H1 (cell line): Measurements from ENCODE around the gene FMR1. TPM values are rescaled to one million over a fixed set of nuclear protein-coding genes. Genes with fewer than 3 reads are reported as not detected.

Experiments used
- JUND ChIP-seq: IDR thresholded peaks from 2 replicates; pipeline ENCODE4 v1.6.1; 2011; ENCODE audit warnings: mild to moderate bottlenecking, improper control_type of control experiment, low read length
- PHF8 ChIP-seq: fragments of 200-600 bp; sonication (generic); conservative IDR thresholded peaks from 2 replicates; pipeline ENCODE4 v1.7.1; 2012; ENCODE audit warnings: low read depth, mild to moderate bottlenecking, inconsistent platforms, low read length, moderate library complexity
- RXRA ChIP-seq: IDR thresholded peaks from 2 replicates; pipeline ENCODE4 v1.6.1; 2011; ENCODE audit warnings: low read depth, mild to moderate bottlenecking, low read length, moderate library complexity; ENCODE audit not compliant: insufficient read depth
- SAP30 ChIP-seq: fragments of 300-600 bp; sonication (generic); IDR thresholded peaks from 2 replicates; pipeline ENCODE4 v1.7.1; 2012; ENCODE audit warnings: low read length, moderate library complexity, mild to moderate bottlenecking, inconsistent platforms; ENCODE audit not compliant: insufficient read depth, insufficient replicate concordance
- SUZ12 ChIP-seq: fragments of 200-600 bp; sonication (generic); IDR thresholded peaks from 2 replicates; pipeline ENCODE4 v1.6.1; 2012; ENCODE audit warnings: mild to moderate bottlenecking, inconsistent platforms, low read length, moderate library complexity, mixed read lengths
- polyA plus RNA-seq, 7 experiments: library from polyadenylated mRNA; depleted of rRNA in 3 of 7; stranded (reverse) in 5 of 7; unstranded in 2 of 7; fragments of >200 nt in 5 of 7; fragments of 200-250 nt in 2 of 7; gene quantifications; 1 replicate in 5 of 7; 2 replicates in 1 of 7; 4 replicates in 1 of 7; pipeline versions ENCODE4 v1.2.1 to v1.2.3, GENCODE V29; 2011 to 2013; ENCODE audit warnings: missing spikeins in 2 of 7, mixed read lengths in 2 of 7
- total RNA-seq: library from RNA; stranded (reverse); fragmentation: NEBNext Ultra II Directional; extraction: Animal tissue kit (Norgen Biotek cat#: 25700); gene quantifications from 2 replicates; pipeline ENCODE4 v1.2.1, GENCODE V29; 2021
- TF ChIP-seq, protein P1 (sequence below): fragments of 300-600 bp; sonication (generic); IDR thresholded peaks from 2 replicates; pipeline ENCODE4 v1.7.1; 2012; ENCODE audit warnings: low read length, moderate library complexity, mild to moderate bottlenecking, inconsistent platforms; ENCODE audit not compliant: insufficient replicate concordance

Gene FMR1
- total and polyA plus RNA-seq, 2 of the 8 experiments (the other 6 are each of a cell fraction or from before 2014, with no cell fraction given) = 15.2 to 49.4 TPM

DNA sequence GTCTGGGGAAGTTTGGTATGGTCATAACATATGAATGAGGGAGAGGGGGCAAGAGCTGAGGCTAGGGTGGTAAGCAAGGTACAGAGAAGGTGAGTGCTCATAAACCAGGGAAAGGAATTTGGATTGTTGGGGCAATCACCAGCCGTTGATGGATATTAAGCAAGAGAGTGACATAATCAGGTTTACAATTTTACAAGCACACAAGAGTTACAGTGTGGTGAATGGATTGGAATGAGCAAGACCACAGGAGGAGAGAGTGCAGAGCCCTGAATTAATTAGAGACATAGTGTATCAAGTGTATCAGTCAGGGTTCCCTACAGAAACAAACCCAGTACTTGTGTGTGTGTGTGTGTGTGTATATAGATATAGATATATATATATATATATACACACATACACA is 50.8 kb downstream of the FMR1 start (continued):
- TF ChIP-seq, protein P1, sequence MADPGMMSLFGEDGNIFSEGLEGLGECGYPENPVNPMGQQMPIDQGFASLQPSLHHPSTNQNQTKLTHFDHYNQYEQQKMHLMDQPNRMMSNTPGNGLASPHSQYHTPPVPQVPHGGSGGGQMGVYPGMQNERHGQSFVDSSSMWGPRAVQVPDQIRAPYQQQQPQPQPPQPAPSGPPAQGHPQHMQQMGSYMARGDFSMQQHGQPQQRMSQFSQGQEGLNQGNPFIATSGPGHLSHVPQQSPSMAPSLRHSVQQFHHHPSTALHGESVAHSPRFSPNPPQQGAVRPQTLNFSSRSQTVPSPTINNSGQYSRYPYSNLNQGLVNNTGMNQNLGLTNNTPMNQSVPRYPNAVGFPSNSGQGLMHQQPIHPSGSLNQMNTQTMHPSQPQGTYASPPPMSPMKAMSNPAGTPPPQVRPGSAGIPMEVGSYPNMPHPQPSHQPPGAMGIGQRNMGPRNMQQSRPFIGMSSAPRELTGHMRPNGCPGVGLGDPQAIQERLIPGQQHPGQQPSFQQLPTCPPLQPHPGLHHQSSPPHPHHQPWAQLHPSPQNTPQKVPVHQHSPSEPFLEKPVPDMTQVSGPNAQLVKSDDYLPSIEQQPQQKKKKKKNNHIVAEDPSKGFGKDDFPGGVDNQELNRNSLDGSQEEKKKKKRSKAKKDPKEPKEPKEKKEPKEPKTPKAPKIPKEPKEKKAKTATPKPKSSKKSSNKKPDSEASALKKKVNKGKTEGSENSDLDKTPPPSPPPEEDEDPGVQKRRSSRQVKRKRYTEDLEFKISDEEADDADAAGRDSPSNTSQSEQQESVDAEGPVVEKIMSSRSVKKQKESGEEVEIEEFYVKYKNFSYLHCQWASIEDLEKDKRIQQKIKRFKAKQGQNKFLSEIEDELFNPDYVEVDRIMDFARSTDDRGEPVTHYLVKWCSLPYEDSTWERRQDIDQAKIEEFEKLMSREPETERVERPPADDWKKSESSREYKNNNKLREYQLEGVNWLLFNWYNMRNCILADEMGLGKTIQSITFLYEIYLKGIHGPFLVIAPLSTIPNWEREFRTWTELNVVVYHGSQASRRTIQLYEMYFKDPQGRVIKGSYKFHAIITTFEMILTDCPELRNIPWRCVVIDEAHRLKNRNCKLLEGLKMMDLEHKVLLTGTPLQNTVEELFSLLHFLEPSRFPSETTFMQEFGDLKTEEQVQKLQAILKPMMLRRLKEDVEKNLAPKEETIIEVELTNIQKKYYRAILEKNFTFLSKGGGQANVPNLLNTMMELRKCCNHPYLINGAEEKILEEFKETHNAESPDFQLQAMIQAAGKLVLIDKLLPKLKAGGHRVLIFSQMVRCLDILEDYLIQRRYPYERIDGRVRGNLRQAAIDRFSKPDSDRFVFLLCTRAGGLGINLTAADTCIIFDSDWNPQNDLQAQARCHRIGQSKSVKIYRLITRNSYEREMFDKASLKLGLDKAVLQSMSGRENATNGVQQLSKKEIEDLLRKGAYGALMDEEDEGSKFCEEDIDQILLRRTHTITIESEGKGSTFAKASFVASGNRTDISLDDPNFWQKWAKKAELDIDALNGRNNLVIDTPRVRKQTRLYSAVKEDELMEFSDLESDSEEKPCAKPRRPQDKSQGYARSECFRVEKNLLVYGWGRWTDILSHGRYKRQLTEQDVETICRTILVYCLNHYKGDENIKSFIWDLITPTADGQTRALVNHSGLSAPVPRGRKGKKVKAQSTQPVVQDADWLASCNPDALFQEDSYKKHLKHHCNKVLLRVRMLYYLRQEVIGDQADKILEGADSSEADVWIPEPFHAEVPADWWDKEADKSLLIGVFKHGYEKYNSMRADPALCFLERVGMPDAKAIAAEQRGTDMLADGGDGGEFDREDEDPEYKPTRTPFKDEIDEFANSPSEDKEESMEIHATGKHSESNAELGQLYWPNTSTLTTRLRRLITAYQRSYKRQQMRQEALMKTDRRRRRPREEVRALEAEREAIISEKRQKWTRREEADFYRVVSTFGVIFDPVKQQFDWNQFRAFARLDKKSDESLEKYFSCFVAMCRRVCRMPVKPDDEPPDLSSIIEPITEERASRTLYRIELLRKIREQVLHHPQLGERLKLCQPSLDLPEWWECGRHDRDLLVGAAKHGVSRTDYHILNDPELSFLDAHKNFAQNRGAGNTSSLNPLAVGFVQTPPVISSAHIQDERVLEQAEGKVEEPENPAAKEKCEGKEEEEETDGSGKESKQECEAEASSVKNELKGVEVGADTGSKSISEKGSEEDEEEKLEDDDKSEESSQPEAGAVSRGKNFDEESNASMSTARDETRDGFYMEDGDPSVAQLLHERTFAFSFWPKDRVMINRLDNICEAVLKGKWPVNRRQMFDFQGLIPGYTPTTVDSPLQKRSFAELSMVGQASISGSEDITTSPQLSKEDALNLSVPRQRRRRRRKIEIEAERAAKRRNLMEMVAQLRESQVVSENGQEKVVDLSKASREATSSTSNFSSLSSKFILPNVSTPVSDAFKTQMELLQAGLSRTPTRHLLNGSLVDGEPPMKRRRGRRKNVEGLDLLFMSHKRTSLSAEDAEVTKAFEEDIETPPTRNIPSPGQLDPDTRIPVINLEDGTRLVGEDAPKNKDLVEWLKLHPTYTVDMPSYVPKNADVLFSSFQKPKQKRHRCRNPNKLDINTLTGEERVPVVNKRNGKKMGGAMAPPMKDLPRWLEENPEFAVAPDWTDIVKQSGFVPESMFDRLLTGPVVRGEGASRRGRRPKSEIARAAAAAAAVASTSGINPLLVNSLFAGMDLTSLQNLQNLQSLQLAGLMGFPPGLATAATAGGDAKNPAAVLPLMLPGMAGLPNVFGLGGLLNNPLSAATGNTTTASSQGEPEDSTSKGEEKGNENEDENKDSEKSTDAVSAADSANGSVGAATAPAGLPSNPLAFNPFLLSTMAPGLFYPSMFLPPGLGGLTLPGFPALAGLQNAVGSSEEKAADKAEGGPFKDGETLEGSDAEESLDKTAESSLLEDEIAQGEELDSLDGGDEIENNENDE = no peak
- TF ChIP-seq PHF8 (no peak), SUZ12 (no peak), RXRA (no peak), JUND (no peak), SAP30 (no peak)
